ENCODE data around the gene SLC22A31. TPM values are rescaled to one million over a fixed set of nuclear protein-coding genes. Genes with fewer than 3 reads are reported as not detected.
"Not testable (repeated sequence)": the region's sequence is repeated elsewhere in the genome, so short reads cannot be mapped to it uniquely, and the experiment has no call there.

The SLC22A31 gene
- polyA plus RNA-seq, 3 donors, result 0.11 to 0.37 (median 0.24) TPM

DNA sequence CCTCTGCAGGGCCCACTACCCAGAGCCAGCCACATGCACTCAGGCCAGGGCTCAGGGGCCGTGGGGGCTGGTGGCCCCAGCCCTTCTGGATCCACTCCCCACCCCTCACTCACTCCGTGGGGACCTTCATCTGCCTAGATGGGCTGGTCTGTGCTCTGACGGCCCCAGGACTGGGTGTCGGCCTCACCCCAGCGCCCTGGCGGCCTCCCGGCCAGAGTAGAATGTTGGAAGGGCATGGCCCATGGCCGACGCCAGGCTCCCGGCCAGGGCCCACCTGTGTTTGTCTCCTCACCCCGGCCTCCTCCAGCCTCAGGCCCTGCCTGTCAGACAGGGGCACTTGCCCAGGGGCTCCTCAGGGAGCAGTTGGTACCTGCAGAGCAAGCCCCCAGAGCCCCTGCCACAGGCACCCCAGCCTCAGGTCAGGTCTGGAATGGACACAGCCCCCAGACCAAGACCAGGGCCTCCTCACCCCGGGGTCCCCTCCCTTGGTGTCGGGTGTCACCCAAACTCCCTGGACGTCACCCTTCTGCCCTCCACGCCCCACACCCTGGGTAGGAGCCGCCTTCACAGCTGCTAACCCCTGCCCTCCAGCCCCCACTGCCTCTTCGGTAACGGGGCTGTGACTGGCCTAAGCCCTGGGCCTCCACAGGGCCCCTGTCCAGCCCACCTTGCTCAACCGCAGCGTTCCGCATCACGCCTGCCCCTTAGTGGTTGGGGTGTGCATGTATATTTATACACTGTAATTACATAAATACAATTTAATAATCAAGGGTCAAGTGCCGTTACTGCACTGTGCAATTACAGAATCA lies 31.8 kb downstream of the SLC22A31 start:
- DNase-seq (ENCODE audit: low read depth in 3 of 3, low spot score in 2 of 3), result no peak

GRCh38 chr16:89167425-89167941 lies 32.9 kb downstream of the SLC22A31 start:
- peak in 2 of 3 donors; percentile 60 to 72 for DNase-seq (ENCODE audit: low read depth in 3 of 3, low spot score in 2 of 3)

DNA sequence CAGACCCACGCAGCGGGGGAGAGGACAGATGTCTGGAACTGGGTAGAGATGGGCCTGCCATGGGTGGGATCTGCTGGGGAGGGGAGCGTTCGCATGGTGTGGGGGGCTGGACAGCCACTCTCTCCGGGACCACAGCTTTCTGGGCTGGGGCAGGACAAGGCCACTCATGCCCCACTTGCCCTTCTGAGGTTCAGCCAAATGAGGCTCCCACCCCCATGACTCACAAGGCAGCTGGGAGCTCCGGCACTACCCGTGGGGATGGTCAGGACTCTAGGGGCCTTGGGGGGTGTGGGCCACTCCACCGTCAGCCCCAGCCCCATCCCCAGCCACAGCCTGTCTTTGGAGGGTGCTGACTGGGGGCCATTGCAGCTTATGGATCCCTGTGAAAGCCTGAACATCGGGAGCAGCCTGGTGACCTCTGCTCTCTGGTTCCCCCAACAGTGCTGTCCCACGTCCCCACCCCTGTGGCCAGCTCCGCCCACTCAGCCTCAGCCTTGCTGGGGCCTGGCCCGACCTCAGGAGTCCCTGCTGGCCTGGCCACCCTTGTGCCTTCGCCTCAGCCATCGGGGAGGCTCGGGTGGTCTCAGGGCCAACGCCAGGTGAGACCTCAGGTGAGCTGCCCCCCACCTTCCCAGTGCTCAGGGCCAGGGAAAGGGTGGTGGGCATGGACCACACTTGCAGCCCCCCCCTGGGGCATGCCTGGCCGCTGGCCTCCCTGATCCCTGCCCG lies 33.5 kb downstream of the SLC22A31 start:
- DNase-seq (ENCODE audit: low read depth in 3 of 3, low spot score in 2 of 3), result no peak

DNA sequence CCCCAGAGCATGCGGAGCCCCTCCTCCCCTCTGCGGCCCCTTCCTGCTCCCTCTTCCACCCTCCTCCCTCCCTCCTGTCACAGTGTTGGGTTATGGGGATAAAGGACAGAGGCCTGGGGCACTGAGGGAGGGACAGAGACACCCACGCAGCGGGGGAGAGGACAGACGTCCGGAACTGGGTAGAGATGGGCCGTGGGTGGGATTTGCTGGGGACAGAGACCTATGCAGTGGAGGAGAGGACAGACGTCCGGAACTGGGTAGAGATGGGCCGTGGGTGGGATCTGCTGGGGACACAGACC lies 34.7 kb downstream of the SLC22A31 start:
- not testable (repeated sequence) for DNase-seq (ENCODE audit: low read depth in 3 of 3, low spot score in 2 of 3)

DNA sequence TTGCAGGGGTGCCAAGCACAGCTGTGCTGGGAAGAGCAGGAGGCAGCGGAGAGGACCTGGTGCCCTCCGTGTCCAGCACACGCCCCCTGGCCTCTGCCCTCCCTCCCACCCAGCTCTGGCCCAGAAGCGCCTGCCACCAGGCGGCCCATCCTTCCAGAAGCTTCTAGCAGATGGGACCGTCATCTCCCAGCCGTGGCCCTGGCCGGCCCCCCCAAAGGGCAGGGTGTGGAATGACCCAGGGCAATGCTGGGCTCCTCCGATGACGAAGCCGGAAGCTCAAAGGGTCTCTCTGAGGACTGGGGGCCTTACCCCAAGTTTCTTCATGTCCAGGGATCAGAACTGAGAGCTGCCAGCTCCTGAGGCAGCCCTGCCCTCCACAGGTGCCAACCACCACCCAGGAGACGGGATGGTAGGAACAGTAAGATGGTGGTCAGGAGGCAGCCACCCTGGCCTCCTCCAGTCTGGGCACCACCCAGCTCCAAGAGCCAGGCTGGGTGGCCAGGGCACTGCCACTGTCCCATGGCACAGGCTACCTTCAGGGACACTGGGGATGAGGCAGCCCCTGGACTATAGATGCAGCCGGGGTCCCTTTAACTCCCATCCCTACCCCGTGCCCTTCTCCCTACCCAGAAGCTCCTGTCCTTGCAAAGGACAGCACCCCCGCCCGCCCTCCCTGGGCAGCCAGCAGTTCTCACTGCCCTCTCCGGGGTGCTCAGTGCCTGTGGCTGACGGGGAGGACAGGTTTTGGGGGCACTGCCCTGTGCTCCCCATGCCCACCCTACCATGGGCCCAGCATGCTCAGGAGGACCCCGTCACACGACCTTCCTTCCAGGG lies 35.3 kb downstream of the SLC22A31 start:
- no peak for DNase-seq (ENCODE audit: low read depth in 3 of 3, low spot score in 2 of 3)

DNA sequence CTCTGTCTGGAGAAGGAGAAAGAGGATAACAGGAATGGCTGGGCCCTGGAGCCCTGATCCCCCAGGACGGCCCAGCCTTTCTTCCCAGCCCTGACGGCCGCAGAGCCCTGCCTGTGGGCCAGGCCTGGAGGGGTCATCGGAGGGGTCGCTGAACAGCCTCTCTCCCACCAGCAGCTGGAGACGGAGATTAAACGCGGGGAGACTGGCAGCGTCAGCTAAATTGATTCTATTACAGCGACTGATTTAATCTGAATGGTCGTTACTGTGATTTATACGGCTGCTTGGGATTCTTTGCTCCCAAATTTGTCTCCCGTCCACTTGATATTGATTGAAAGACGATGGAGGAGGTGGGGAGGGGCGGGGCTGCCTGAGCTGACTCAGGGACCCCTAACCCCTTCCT lies 35.9 kb downstream of the SLC22A31 start:
- DNase-seq (ENCODE audit: low read depth in 3 of 3, low spot score in 2 of 3), result no peak

DNA sequence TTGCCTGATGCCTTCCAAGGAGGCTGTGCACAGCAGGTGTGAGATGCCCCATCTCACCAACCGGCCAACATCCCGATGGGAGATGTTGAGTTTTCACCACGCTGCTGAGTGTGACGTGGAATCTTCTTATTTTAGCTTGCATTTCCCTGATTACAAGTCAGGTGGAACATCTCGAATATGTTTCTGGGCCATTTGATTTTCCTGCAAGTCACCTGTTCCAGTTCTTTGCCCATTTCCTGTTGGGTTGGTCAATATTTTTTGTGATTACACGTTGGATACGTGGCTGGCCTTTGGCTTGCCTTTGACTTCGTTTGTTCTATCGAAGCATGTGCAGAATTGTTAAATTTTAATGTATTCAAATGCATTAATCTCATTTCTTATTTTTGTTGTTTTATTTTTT lies 37.0 kb downstream of the SLC22A31 start:
- DNase-seq (ENCODE audit: low read depth in 3 of 3, low spot score in 2 of 3), result no peak

- no peak for DNase-seq (ENCODE audit: low read depth in 3 of 3, low spot score in 2 of 3)
These were observed 38.3 kb downstream of the SLC22A31 start for GRCh38 chr16:89161763-89162713.

DNA sequence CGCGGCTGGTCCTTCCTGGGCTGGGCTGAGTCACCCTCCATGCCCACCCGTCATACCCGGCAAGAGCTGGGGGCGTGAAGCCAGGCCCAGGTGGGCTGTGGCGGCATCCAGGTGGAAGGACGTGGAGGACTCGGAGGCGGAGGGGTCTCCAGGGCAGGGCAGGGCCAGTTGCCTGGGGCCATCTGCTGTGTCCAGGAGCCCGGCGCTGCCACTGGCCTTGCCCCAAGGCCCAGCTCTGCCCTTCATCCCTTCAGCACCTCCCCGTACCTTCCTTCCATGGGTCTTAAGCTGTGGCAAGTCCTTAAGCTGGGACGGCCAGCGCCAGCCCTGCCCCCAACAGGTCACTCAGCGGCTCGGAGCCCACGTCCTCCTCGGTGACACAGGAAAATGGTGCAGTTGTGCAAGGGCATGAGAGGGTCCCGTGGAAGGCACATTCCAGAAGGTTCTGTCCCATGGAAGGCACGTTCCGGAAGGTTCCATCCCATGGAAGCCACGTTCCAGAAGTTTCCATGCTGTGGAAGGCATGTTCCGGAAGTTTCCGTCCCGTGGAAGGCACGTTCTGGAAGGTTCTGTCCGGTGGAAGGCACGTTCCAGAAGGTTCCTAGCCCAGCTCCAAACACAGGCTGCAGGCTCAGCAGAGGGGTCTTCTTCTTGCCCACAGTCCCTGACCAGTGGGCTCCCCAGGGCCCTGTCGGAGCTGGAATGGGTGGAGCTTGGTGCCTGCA lies 39.2 kb downstream of the SLC22A31 start:
- DNase-seq (ENCODE audit: low read depth in 3 of 3, low spot score in 2 of 3), result no peak

GRCh38 chr16:89159850-89160354 lies 40.4 kb downstream of the SLC22A31 start:
- DNase-seq (ENCODE audit: low read depth in 3 of 3, low spot score in 2 of 3), result no peak

DNA sequence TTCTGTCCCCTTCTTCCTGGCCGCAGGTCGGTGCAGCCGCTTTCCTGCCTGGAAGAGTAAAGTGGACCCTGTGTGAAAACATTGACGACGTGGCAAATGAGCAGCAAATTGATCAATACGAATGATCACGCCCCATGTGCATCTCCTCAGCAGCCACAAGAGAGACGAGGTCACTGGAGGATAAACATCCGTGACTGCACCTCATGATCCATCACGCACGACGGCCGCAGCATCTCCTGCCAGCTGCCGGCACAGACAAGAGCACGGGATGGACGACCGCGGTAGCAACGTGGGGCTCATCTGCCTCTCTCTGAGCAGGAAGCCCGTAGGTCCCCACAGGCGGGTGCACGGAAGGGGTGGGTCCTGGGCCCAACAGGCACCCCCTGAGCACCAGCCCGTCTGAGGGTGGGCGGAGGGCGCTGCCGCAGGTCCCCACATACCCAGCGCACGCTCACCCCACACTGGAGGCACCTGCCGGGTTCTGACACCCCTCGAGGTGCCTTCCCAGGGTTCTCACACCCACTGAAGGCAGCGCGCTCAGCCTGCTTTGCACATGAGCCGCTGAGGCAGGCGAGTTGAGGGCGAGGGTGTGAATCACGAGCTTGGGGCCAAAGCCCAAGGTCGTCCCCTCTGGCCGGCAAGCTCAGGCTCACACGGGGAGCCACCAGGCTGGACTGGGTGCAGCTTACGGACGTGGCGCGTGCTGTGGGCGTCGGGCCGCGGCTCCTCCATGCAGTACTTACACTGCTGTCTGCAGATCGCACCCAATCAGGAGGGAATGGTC lies 41.1 kb downstream of the SLC22A31 start:
- DNase-seq (ENCODE audit: low read depth in 3 of 3, low spot score in 2 of 3), result no peak

DNA sequence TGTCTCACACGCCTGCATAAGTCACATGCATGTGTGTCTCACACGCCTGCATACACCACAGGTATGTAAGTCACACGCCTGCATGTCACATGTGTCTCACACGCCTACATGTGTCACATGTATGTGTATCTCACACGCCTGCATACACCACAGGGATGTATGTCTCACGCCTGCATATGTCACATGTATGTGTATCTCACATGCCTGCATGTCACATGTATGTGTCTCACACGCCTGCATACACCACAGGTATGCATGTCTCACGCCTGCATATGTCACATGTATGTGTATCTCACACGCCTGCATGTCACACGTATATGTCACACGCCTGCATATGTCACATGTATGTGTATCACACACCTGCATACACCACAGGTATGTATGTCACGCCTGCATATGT lies 42.6 kb downstream of the SLC22A31 start:
- no peak for DNase-seq (ENCODE audit: low read depth in 3 of 3, low spot score in 2 of 3)

GRCh38 chr16:89156740-89157645 lies 43.3 kb downstream of the SLC22A31 start:
- no peak for DNase-seq (ENCODE audit: low read depth in 3 of 3, low spot score in 2 of 3)

DNA sequence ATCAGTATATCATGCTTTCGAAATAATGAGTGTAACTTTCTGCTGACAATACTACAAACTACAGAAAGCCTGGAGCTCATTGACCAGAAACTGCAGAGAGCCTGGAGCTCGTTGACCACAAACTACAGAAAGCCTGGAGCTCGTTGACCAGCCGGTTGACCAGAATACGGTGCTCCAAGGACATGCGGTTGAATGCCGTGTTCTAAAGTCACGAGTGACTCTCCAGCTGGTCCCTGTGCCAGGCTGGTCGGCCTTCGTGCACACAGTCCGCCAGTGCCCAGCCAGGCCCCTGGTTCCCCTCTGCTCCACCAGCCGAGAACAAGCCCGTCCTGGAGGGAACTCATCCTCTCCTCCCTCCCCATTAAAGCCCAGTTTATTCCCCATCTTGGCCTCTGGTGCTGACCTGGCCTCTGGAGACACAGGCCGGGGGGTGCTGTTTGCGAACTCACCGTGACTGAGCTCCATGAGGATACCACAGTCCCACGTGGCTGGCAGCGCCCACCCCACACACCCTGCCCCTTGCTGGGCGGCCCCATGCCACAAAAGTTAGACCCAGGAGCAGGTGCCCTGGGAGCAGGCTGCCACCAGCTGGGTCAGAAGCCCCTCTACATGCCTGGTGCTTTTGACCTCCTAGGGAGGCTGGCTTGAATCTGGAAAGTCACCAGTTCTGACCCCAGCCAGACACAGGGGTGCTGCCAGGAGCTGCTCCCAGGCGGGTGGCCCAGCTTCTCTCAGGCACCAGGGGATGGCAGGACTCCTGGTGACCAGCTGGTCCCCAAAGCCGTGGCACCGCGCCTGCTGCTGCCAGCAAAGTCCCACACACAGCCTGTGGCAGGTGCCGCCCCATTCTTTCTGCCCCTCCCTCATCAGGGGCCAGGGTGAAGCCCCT lies 44.2 kb downstream of the SLC22A31 start:
- no peak for DNase-seq (ENCODE audit: low read depth in 3 of 3, low spot score in 2 of 3)

DNA sequence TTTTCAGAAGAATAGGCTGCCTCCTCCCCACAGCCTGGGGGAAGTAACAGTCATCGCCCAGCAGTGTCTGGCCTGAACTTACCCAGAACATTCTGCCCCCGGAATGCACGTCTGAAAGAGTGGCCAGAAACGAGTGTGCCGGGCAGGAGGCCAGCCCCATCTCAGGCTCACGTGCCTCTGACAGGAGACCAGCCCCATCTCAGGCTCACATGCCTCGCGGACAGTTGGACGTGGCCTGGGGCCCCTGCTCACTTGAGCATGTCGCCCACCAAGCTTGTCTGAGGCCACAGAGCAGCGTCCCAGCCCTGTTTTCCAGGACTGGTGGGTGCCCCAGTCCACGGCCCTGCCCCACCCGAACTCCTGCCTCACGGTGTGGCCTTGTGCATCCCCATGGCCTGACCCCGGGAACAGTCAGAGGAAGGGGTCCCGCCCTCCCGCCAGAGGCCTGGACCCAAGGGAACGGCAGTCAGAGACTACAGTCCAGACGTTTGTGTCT lies 45.1 kb downstream of the SLC22A31 start:
- no peak for DNase-seq (ENCODE audit: low read depth in 3 of 3, low spot score in 2 of 3)

Data from right renal cortex interstitium (tissue), 3 donors.